Ammon's horn (tissue), 1 donor: Measurements from ENCODE around the gene PXDN.

Experiments
- DNase-seq: peaks from one replicate; pipeline ENCODE4 v3.0.0-alpha.2; 2016; ENCODE audit warnings: low spot score

Gene PXDN

GRCh38 chr2:1610096-1610485 lies 134.2 kb downstream of the PXDN start:
- DNase-seq, result no peak

GRCh38 chr2:1609485-1610095 lies 134.7 kb downstream of the PXDN start:
- no peak for DNase-seq

- DNase-seq, result no peak
Observed at GRCh38 chr2:1609040-1609439, 135.3 kb downstream of the PXDN start.

GRCh38 chr2:1607971-1608688 lies 136.2 kb downstream of the PXDN start:
- DNase-seq, result no peak

GRCh38 chr2:1607236-1607920 lies 136.9 kb downstream of the PXDN start:
- no peak for DNase-seq

GRCh38 chr2:1606421-1607235 lies 137.7 kb downstream of the PXDN start:
- no peak for DNase-seq

GRCh38 chr2:1606046-1606400 lies 138.3 kb downstream of the PXDN start:
- DNase-seq, result no peak

- no peak for DNase-seq
Observed at GRCh38 chr2:1605102-1606045, 138.9 kb downstream of the PXDN start.

- no peak for DNase-seq
Observed at GRCh38 chr2:1603521-1603920, 140.8 kb downstream of the PXDN start.

GRCh38 chr2:1603059-1603458 lies 141.3 kb downstream of the PXDN start:
- no peak for DNase-seq

- no peak for DNase-seq
Observed at GRCh38 chr2:1602278-1603010, 141.9 kb downstream of the PXDN start.

GRCh38 chr2:1601471-1602277 lies 142.6 kb downstream of the PXDN start:
- DNase-seq, result no peak

- DNase-seq, result no peak
Observed at GRCh38 chr2:1601067-1601412, 143.3 kb downstream of the PXDN start.

GRCh38 chr2:1600191-1601066 lies 143.9 kb downstream of the PXDN start:
- DNase-seq, result no peak

GRCh38 chr2:1599301-1600085 lies 144.8 kb downstream of the PXDN start:
- DNase-seq, result no peak

- no peak for DNase-seq
Observed at GRCh38 chr2:1598800-1599199, 145.5 kb downstream of the PXDN start.

- DNase-seq, result no peak
Observed at GRCh38 chr2:1598041-1598710, 146.1 kb downstream of the PXDN start.

GRCh38 chr2:1595274-1595673 lies 149.0 kb downstream of the PXDN start:
- DNase-seq, result no peak
